IMR-90 (cell line): Measurements from ENCODE around the gene CEP128. TPM values are rescaled to one million over a fixed set of nuclear protein-coding genes. Genes with fewer than 3 reads are reported as not detected.

Source experiments
- ATAC-seq: fragments of 200-7000 bp; cut with Tn5 transposase; 2 replicates; pipeline ENCODE4 v1.9.1; 2020; ENCODE audit warnings: low read depth, mild to moderate bottlenecking, moderate library complexity
- BruUV-seq: library from RNA; stranded (reverse); fragments of 400-500 nt; replicated peaks from 2 replicates; lab custom pipeline; 2021; lab: Mats Ljungman, UMichigan
- CTCF ChIA-PET: fragments of 300-600 bp; formaldehyde crosslinking; extraction: SDS; loops from one replicate; lab custom pipeline; 2021; ENCODE audit warnings: antibody characterized with exemption; lab: Yijun Ruan, JAX
- POLR2A ChIA-PET: fragments of 300-600 bp; sonication (Branson Sonifier 250); formaldehyde crosslinking; loops from one replicate; lab custom pipeline; 2022; ENCODE audit warnings: antibody characterized with exemption; ENCODE audit not compliant: unreplicated experiment; lab: Charles Lee
- DNase-seq: peaks from one replicate; pipeline ENCODE4 v3.0.0; 2013
- H2AFZ ChIP-seq: replicated peaks from 2 replicates; pipeline ENCODE3; 2013; ENCODE audit warnings: low read length, mild to moderate bottlenecking; ENCODE audit not compliant: poor library complexity
- H2AK5ac ChIP-seq: 2 replicates; pipeline ENCODE4 v1.6.1; 2013; ENCODE audit warnings: low read depth, low read length, inconsistent platforms
- H2AK9ac ChIP-seq: replicated peaks from 2 replicates; pipeline ENCODE3; 2013; ENCODE audit warnings: mild to moderate bottlenecking, low read depth, low read length, moderate library complexity; ENCODE audit not compliant: poor library complexity
- H2BK120ac ChIP-seq: 2 replicates; pipeline ENCODE4 v1.6.1; 2013; ENCODE audit warnings: low read depth, low read length, inconsistent platforms
- H2BK15ac ChIP-seq: 3 replicates; pipeline ENCODE4 v1.6.1; 2013; ENCODE audit warnings: low read depth, low read length, inconsistent platforms
- H2BK20ac ChIP-seq: 2 replicates; pipeline ENCODE4 v1.6.1; 2013; ENCODE audit warnings: low read depth, mild to moderate bottlenecking, inconsistent platforms, low read length, moderate library complexity
- H2BK5ac ChIP-seq: 2 replicates; pipeline ENCODE4 v1.6.1; 2013; ENCODE audit warnings: mild to moderate bottlenecking, low read depth, low read length, inconsistent platforms; ENCODE audit not compliant: poor library complexity, severe bottlenecking
- H3K14ac ChIP-seq: replicated peaks from 2 replicates; pipeline ENCODE4 v1.6.1; 2013; ENCODE audit warnings: low read depth, low read length, inconsistent platforms
- H3K18ac ChIP-seq: 2 replicates; pipeline ENCODE4 v1.6.1; 2013; ENCODE audit warnings: low read depth, low read length, control low read depth
- H3K23ac ChIP-seq: 2 replicates; pipeline ENCODE4 v1.6.1; 2013; ENCODE audit warnings: low read depth, low read length, inconsistent platforms
- H3K27ac ChIP-seq: 2 replicates; pipeline ENCODE4 v1.5.1; 2013; ENCODE audit warnings: mild to moderate bottlenecking, control low read depth, low read length; ENCODE audit not compliant: insufficient read depth
- H3K27me3 ChIP-seq: 2 replicates; pipeline ENCODE4 v1.6.1; 2013; ENCODE audit warnings: low read length; ENCODE audit not compliant: control insufficient read depth, insufficient read depth
- H3K36me3 ChIP-seq: 2 replicates; pipeline ENCODE4 v1.6.1; 2013; ENCODE audit warnings: low read length, mixed read lengths; ENCODE audit not compliant: control insufficient read depth, insufficient read depth
- H3K4ac ChIP-seq: 2 replicates; pipeline ENCODE4 v1.6.1; 2013; ENCODE audit warnings: low read depth, low read length, inconsistent platforms
- H3K4me1 ChIP-seq: 2 replicates; pipeline ENCODE4 v1.6.1; 2013; ENCODE audit warnings: low read length, mixed read lengths; ENCODE audit not compliant: control insufficient read depth, insufficient read depth
- H3K4me2 ChIP-seq: 2 replicates; pipeline ENCODE4 v1.6.1; 2013; ENCODE audit warnings: low read depth, mild to moderate bottlenecking, control low read depth, low read length, moderate library complexity
- H3K4me3 ChIP-seq: 2 replicates; pipeline ENCODE4 v1.5.1; 2013; ENCODE audit warnings: low read depth, mild to moderate bottlenecking, control low read depth, low read length, moderate library complexity; ENCODE audit not compliant: insufficient read depth
- H3K56ac ChIP-seq: 2 replicates; pipeline ENCODE4 v1.6.1; 2013; ENCODE audit warnings: low read length, inconsistent platforms; ENCODE audit not compliant: insufficient read depth; ENCODE audit errors: extremely low read depth
- H3K79me1 ChIP-seq, 2 experiments: 2 replicates each; pipeline ENCODE4 v1.6.1; 2013; ENCODE audit warnings: low read length in 2 of 2, inconsistent platforms in 1 of 2, low read depth in 1 of 2
- H3K9ac ChIP-seq: 2 replicates; pipeline ENCODE4 v1.6.1; 2013; ENCODE audit warnings: low read depth, low read length, control low read depth
- H3K9me1 ChIP-seq: 2 replicates; pipeline ENCODE4 v1.6.1; 2013; ENCODE audit warnings: low read length, inconsistent platforms; ENCODE audit not compliant: insufficient read depth
- H3K9me3 ChIP-seq: 2 replicates; pipeline ENCODE4 v1.6.1; 2013; ENCODE audit warnings: low read length; ENCODE audit not compliant: control insufficient read depth, insufficient read depth
- H4K20me1 ChIP-seq: 2 replicates; pipeline ENCODE4 v1.6.1; 2013; ENCODE audit warnings: low read length, inconsistent platforms; ENCODE audit not compliant: insufficient read depth
- H4K5ac ChIP-seq: 2 replicates; pipeline ENCODE4 v1.6.1; 2013; ENCODE audit warnings: mild to moderate bottlenecking, low read depth, low read length, control low read depth
- H4K8ac ChIP-seq, 2 experiments: 2 replicates each; pipeline ENCODE4 v1.6.1; 2013; ENCODE audit warnings: low read depth in 2 of 2, low read length in 2 of 2, control low read depth in 1 of 2, inconsistent platforms in 1 of 2
- H4K91ac ChIP-seq: 2 replicates; pipeline ENCODE4 v1.6.1; 2013; ENCODE audit warnings: low read depth, low read length, inconsistent platforms; ENCODE audit not compliant: insufficient read depth
- BHLHE40 ChIP-seq: fragments of 150-350 bp; IDR thresholded peaks from 2 replicates; pipeline ENCODE4 v1.6.1; 2016; ENCODE audit warnings: mild to moderate bottlenecking, low read depth, low read length
- CEBPB ChIP-seq: IDR thresholded peaks from 2 replicates; pipeline ENCODE4 v1.6.1; 2012; ENCODE audit warnings: low read depth, low read length, improper control_type of control experiment
- CHD1 ChIP-seq: IDR thresholded peaks from 2 replicates; pipeline ENCODE4 v1.6.1; 2012; ENCODE audit warnings: low read depth, low read length, improper control_type of control experiment
- CTCF ChIP-seq: conservative IDR thresholded peaks from 2 replicates; pipeline ENCODE4 v1.5.1; 2012; ENCODE audit warnings: mild to moderate bottlenecking, low read depth, low read length, improper control_type of control experiment
- FOS ChIP-seq: fragments of 150-350 bp; IDR thresholded peaks from 2 replicates; pipeline ENCODE4 v1.6.1; 2016; ENCODE audit warnings: low read depth, low read length
- MAFK ChIP-seq: IDR thresholded peaks from 2 replicates; pipeline ENCODE4 v1.6.1; 2012; ENCODE audit warnings: low read depth, low read length, improper control_type of control experiment
- MAZ ChIP-seq: IDR thresholded peaks from 2 replicates; pipeline ENCODE4 v1.6.1; 2012; ENCODE audit warnings: low read depth, mild to moderate bottlenecking, low read length, improper control_type of control experiment, moderate library complexity, borderline replicate concordance
- MXI1 ChIP-seq: IDR thresholded peaks from 2 replicates; pipeline ENCODE4 v1.6.1; 2012; ENCODE audit warnings: low read depth, mild to moderate bottlenecking, low read length, moderate library complexity, borderline replicate concordance
- NFE2L2 ChIP-seq: fragments of 150-350 bp; IDR thresholded peaks from 2 replicates; pipeline ENCODE4 v1.6.1; 2016; ENCODE audit warnings: low read depth, mild to moderate bottlenecking, low read length
- POLR2A ChIP-seq: IDR thresholded peaks from 2 replicates; pipeline ENCODE4 v1.6.1; 2012; ENCODE audit warnings: mild to moderate bottlenecking, low read depth, low read length
- RAD21 ChIP-seq: IDR thresholded peaks from 2 replicates; pipeline ENCODE4 v1.6.1; 2012; ENCODE audit warnings: low read length, improper control_type of control experiment
- RCOR1 ChIP-seq: IDR thresholded peaks from 2 replicates; pipeline ENCODE4 v1.6.1; 2012; ENCODE audit warnings: mild to moderate bottlenecking, low read length, improper control_type of control experiment; ENCODE audit not compliant: insufficient replicate concordance
- SMC3 ChIP-seq: fragments of 150-350 bp; IDR thresholded peaks from 2 replicates; pipeline ENCODE4 v1.6.1; 2016; ENCODE audit warnings: low read depth, mild to moderate bottlenecking, antibody characterized with exemption, low read length, moderate library complexity
- WGBS, 2 experiments: methylation state at CpG; one replicate each; pipeline versions ENCODE4 v1.1.5 to v1.1.7; 2013; ENCODE audit warnings: missing lambda C conversion rate in 2 of 2; ENCODE audit not compliant: insufficient read length in 1 of 2; ENCODE audit errors: extremely low coverage in 2 of 2; 5-methylcytosine and 5-hydroxymethylcytosine counted together
- dilution Hi-C: fragments of 300-500 bp; cut with HindIII; formaldehyde crosslinking; loops from one replicate; pipeline ENCODE4 v1.14.3; 2018; ENCODE audit warnings: low sequenced_read_pairs; ENCODE audit not compliant: unreplicated experiment
- in situ Hi-C: fragments of 300-500 bp; cut with MboI; formaldehyde crosslinking; loops from 3 replicates; pipeline ENCODE4 v1.14.3; 2019; ENCODE audit warnings: low sequenced_read_pairs, inconsistent platforms, mixed read lengths
- intact Hi-C: fragments of 100-400 bp; cut with micrococcal nuclease; formaldehyde crosslinking; loops from 2 replicates; pipeline ENCODE4 v1.10.0; 2022
- polyA plus RNA-seq, 3 experiments: library from polyadenylated mRNA; depleted of rRNA; stranded (reverse); fragments of >200 nt; gene quantifications; 2 replicates each; pipeline ENCODE4 v1.2.3, GENCODE V29; 2012; ENCODE audit warnings: low replicate concordance in 1 of 3
- total RNA-seq: library from RNA; depleted of rRNA; stranded (reverse); fragments of >200 nt; gene quantifications from 2 replicates; pipeline ENCODE4 v1.2.3, GENCODE V29; 2012
- TF ChIP-seq, protein P1 (sequence below): fragments of 150-350 bp; IDR thresholded peaks from 2 replicates; pipeline ENCODE4 v1.6.1; 2016; ENCODE audit warnings: low read depth, mild to moderate bottlenecking, low read length, moderate library complexity, borderline replicate concordance

The CEP128 gene
- total and polyA plus RNA-seq, 2 of the 4 experiments (the other 2 are of a cell fraction): 1.9 to 5.7 TPM

DNA sequence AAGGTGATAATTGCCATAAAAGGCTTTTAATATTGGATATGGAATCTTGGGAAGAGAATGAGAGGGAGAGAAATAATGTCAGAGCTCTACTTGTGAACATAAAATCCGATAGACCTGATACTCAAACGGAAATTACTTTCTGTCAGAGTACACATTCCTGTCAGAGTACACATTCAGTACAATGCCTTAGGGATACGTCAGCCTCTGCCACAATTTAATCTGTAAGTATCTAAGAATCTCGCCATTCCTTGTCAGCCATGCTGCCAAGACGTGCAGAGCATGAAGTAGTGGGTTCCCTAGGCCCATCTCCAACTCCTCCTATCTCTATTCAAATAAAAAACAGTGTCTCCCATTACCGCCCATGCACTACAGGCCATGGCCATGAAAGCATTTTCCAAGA, 242.6 kb downstream of the CEP128 start:
- H3K23ac ChIP-seq: no peak overlapping the region
- 0 out of 2 replicates have a peak, but pooled peaks cover 3% of the 10 kb centered on the region for H3K9me1 ChIP-seq
- ChIA-PET POLR2A (no interaction called here), CTCF (no interaction called here)
- no peaks in the 10 kb centered on the region for H3K79me1 ChIP-seq
- intact Hi-C loops (loop anchor here (2.0 kb wide), 1 partner anchor 54 kb away; no protein-coding TSS in a partner anchor), in situ Hi-C loops (no loop called here), dilution Hi-C loops (no loop called here)
- no peak overlapping the region for H3K56ac ChIP-seq
- no peaks in the 10 kb centered on the region for H3K27me3 ChIP-seq
- DNase-seq (no peak), ATAC-seq (no peak)
- no peak overlapping the region for H4K5ac ChIP-seq
- BruUV-seq: no TSS peak
- H2AK5ac ChIP-seq: no peak overlapping the region
- 96% methylated on average over 2 of the region's 6 CpGs; no CpG with 5 or more reads in 1 of the 2 experiments for whole genome bisulfite sequencing, 2 experiments
- no peaks in the 10 kb centered on the region for H4K20me1 ChIP-seq
- no peaks in the 10 kb centered on the region for H3K9me3 ChIP-seq
- H2BK120ac ChIP-seq: no peak overlapping the region
- no peak overlapping the region for H4K91ac ChIP-seq
- no peak overlapping the region for H2BK15ac ChIP-seq
- H3K4me1 ChIP-seq: no peaks in the 10 kb centered on the region
- no peak overlapping the region for H2BK20ac ChIP-seq
- H4K8ac ChIP-seq: no peak overlapping the region
- H3K27ac ChIP-seq: no peak overlapping the region
- no peak for TF ChIP-seq MAZ
- TF ChIP-seq SMC3: no peak
- TF ChIP-seq RAD21: no peak
- TF ChIP-seq MAFK: no peak
- TF ChIP-seq MXI1: no peak
- TF ChIP-seq CEBPB: no peak
- no peak for TF ChIP-seq BHLHE40
- TF ChIP-seq NFE2L2: no peak
- TF ChIP-seq CTCF: no peak
- no peak for TF ChIP-seq POLR2A
- TF ChIP-seq, protein P1, sequence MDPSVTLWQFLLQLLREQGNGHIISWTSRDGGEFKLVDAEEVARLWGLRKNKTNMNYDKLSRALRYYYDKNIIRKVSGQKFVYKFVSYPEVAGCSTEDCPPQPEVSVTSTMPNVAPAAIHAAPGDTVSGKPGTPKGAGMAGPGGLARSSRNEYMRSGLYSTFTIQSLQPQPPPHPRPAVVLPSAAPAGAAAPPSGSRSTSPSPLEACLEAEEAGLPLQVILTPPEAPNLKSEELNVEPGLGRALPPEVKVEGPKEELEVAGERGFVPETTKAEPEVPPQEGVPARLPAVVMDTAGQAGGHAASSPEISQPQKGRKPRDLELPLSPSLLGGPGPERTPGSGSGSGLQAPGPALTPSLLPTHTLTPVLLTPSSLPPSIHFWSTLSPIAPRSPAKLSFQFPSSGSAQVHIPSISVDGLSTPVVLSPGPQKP: no peak
- no peak for TF ChIP-seq CHD1
- TF ChIP-seq FOS: no peak
- no peak for TF ChIP-seq RCOR1
- no peak overlapping the region for H3K4ac ChIP-seq
- no peak overlapping the region for H2BK5ac ChIP-seq
- no peak overlapping the region for H3K9ac ChIP-seq
- no peak overlapping the region for H3K18ac ChIP-seq
- no peak overlapping the region for H2AK9ac ChIP-seq
- no peak overlapping the region for H3K4me3 ChIP-seq
- H3K4me2 ChIP-seq: no peak overlapping the region
- H3K14ac ChIP-seq: no peak overlapping the region
- H2AFZ ChIP-seq: no peak overlapping the region
- H3K36me3 ChIP-seq: no peaks in the 10 kb centered on the region
